Endothelial cell of umbilical vein (primary cell): ENCODE measurements around the gene LYPD4.
A peak's percentile ranks its signal among the peaks of the same experiment; 100 is the strongest.

Source experiments
- CTCF ChIP-seq, 2 donors: IDR thresholded peaks; 1 replicate in 1 of 2; 2 replicates in 1 of 2; pipeline ENCODE4 v1.5.1; 2011; ENCODE audit warnings: low read length in 2 of 2, mild to moderate bottlenecking in 2 of 2, moderate library complexity in 2 of 2, control low read depth in 1 of 2, inconsistent platforms in 1 of 2, low read depth in 1 of 2; ENCODE audit not compliant: insufficient read depth in 1 of 2; ENCODE audit errors: extremely low read depth in 1 of 2
- EZH2 ChIP-seq: IDR thresholded peaks from 2 replicates; pipeline ENCODE4 v1.6.1; 2012; ENCODE audit warnings: borderline replicate concordance, low read depth, mild to moderate bottlenecking, moderate library complexity, low read length, inconsistent platforms; ENCODE audit not compliant: severe bottlenecking
- POLR2A ChIP-seq: IDR thresholded peaks from 2 replicates; pipeline ENCODE4 v1.6.1; 2012; ENCODE audit warnings: low read depth, mild to moderate bottlenecking, control low read depth, low read length
- POLR2AphosphoS5 ChIP-seq: IDR thresholded peaks from 2 replicates; pipeline ENCODE4 v1.6.1; 2012; ENCODE audit warnings: low read depth, mild to moderate bottlenecking, control low read depth, low read length, moderate library complexity; ENCODE audit not compliant: insufficient read depth

GRCh38 chr19:41872775-41873647 lies 28.5 kb upstream of the LYPD4 start:
- TF ChIP-seq CTCF (IDR thresholded peaks at IDR 0.05; ENCODE audit: extremely low read depth in 1 of 2, insufficient read depth in 1 of 2, low read depth in 1 of 2, low read length in 2 of 2) (peak; percentile 65 to 85), POLR2AphosphoS5 (peak; percentile 76), POLR2A (peak; percentile 34), EZH2 (no peak)
